ENCODE results near the gene WAC. TPM values are rescaled to one million over a fixed set of nuclear protein-coding genes. Genes with fewer than 3 reads are reported as not detected.
A peak's percentile ranks its signal among the peaks of the same experiment; 100 is the strongest.

Gene WAC
- polyA plus RNA-seq, 1 of the 3 experiments (the other 2 are of a cell fraction): 31.1 TPM

DNA sequence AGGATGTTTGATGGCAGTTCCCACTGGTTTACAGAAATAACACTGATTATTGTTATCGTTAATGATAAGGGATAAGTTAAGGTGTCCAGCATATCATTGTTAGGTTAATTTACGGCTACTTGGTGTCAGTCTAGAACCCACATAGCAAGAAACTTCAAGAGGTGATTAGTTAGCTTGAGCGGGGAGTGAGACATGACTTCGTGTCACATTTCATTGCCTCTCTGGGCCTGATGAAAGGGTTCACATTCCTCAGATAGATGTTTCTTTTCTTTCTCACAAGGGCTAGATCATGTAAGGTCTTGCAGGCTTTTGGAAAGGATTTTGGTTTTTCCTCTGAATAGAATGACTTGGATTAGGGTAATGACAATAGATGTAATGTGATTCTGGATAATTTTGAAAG lies 26.7 kb downstream of the WAC start:
- TF ChIP-seq, protein P1, sequence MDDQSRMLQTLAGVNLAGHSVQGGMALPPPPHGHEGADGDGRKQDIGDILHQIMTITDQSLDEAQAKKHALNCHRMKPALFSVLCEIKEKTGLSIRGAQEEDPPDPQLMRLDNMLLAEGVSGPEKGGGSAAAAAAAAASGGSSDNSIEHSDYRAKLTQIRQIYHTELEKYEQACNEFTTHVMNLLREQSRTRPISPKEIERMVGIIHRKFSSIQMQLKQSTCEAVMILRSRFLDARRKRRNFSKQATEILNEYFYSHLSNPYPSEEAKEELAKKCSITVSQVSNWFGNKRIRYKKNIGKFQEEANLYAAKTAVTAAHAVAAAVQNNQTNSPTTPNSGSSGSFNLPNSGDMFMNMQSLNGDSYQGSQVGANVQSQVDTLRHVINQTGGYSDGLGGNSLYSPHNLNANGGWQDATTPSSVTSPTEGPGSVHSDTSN (IDR thresholded peaks at IDR 0.05): peak; percentile 34; the same call in 1 of the 2 replicates
- TF ChIP-seq, protein P2, sequence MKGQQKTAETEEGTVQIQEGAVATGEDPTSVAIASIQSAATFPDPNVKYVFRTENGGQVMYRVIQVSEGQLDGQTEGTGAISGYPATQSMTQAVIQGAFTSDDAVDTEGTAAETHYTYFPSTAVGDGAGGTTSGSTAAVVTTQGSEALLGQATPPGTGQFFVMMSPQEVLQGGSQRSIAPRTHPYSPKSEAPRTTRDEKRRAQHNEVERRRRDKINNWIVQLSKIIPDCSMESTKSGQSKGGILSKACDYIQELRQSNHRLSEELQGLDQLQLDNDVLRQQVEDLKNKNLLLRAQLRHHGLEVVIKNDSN (IDR thresholded peaks at IDR 0.05; ENCODE audit: borderline replicate concordance, low read depth): no peak
- peaks cover 100% of the 10 kb centered on the region for H3K79me2 ChIP-seq (ENCODE audit: insufficient read depth)
- peaks cover 12% of the 10 kb centered on the region for H3F3A ChIP-seq (replicated peaks; ENCODE audit: insufficient read depth)
- H3K9me3 ChIP-seq: no peaks in the 10 kb centered on the region
- no peak overlapping the region for H3K9ac ChIP-seq
- H3K36me3 ChIP-seq (replicated peaks in 1 of 2; ENCODE audit: control insufficient read depth in 1 of 2, insufficient read depth in 2 of 2, low read length in 1 of 2): peaks cover 45 to 89% of the 10 kb centered on the region in 2 experiments
- POLR2A ChIA-PET: no interaction called here
- peaks cover 5% of the 10 kb centered on the region in 2 experiments; a peak in 2 of 4 replicates for H3K4me1 ChIP-seq (ENCODE audit: control insufficient read depth in 1 of 2, insufficient read depth in 2 of 2, low read depth in 1 of 2, low read length in 1 of 2)
- H3K4me3 ChIP-seq (ENCODE audit: low read depth in 2 of 2, low read length in 1 of 2): no peak overlapping the region
- no peak overlapping the region for H3K27ac ChIP-seq (ENCODE audit: low read depth in 2 of 2, low read length in 1 of 2)
- H3K9me2 ChIP-seq: no peaks in the 10 kb centered on the region
- WGBS (ENCODE audit: low lambda C conversion rate): 97% methylated on average over 4 of the region's 4 CpGs
- CTCF ChIA-PET: no interaction called here
- H3K27me3 ChIP-seq (ENCODE audit: insufficient read depth): no peaks in the 10 kb centered on the region
- H4K20me1 ChIP-seq (ENCODE audit: insufficient read depth): peaks cover 100% of the 10 kb centered on the region
- H3K4me2 ChIP-seq: no peak overlapping the region
- no peak overlapping the region for H2AFZ ChIP-seq (ENCODE audit: low read depth)
- no peak for DNase-seq

DNA sequence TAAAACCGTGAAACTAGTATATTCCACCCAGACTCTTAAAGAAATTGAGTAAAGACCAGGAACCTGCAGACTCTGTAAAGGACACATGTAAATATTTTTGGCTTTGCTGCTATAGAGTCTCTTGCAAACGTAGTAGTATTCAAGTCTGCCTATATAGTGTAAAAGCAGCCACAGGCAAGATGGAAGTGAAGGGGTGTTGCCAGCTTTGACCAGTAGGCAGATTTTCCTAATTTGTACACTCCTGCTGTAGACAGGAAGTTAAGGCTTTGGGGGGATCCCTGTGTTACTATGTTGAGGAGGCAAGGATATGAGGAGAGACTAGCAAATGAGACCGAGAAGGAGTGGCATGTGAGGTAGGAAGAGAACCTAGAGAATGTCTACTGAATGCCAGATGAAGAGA lies 27.7 kb downstream of the WAC start:
- no peak for DNase-seq
- Histone ChIP-seq H3K27ac (ENCODE audit: low read depth in 2 of 2, low read length in 1 of 2) (no peak overlapping the region; a peak in 1 of 4 replicates), H3K79me2 (ENCODE audit: insufficient read depth) (peaks cover 100% of the 10 kb centered on the region), H3K9me2 (no peaks in the 10 kb centered on the region), H3K27me3 (ENCODE audit: insufficient read depth) (no peaks in the 10 kb centered on the region), H3K4me2 (no peak overlapping the region), H3K4me1 (ENCODE audit: control insufficient read depth in 1 of 2, insufficient read depth in 2 of 2, low read depth in 1 of 2, low read length in 1 of 2) (peaks cover 0 to 10% of the 10 kb centered on the region in 2 experiments; a peak in 2 of 4 replicates), H3K9me3 (no peaks in the 10 kb centered on the region), H2AFZ (ENCODE audit: low read depth) (no peak overlapping the region), H3F3A (replicated peaks; ENCODE audit: insufficient read depth) (peaks cover 12% of the 10 kb centered on the region), H3K36me3 (replicated peaks in 1 of 2; ENCODE audit: control insufficient read depth in 1 of 2, insufficient read depth in 2 of 2, low read length in 1 of 2) (peaks cover 37 to 80% of the 10 kb centered on the region in 2 experiments), H3K4me3 (ENCODE audit: low read depth in 2 of 2, low read length in 1 of 2) (no peak overlapping the region), H4K20me1 (ENCODE audit: insufficient read depth) (peaks cover 100% of the 10 kb centered on the region), H3K9ac (no peak overlapping the region)
- 90% methylated on average over 3 of the region's 3 CpGs for WGBS (ENCODE audit: low lambda C conversion rate)
- POLR2A ChIA-PET: no interaction called here
- TF ChIP-seq TEAD4 (IDR thresholded peaks at IDR 0.05; ENCODE audit: borderline replicate concordance, insufficient read depth) (no peak), EZH2phosphoT487 (IDR thresholded peaks at IDR 0.05; ENCODE audit: borderline replicate concordance, low read depth) (no peak), NRF1 (IDR thresholded peaks at IDR 0.05; ENCODE audit: low read depth, low read length) (no peak), YY1 (IDR thresholded peaks at IDR 0.05; ENCODE audit: low read depth) (no peak), GABPA (IDR thresholded peaks at IDR 0.05; ENCODE audit: low read depth) (no peak), CHD2 (IDR thresholded peaks at IDR 0.05; ENCODE audit: low read length, partially characterized antibody) (no peak), NFIC (IDR thresholded peaks at IDR 0.05; ENCODE audit: borderline replicate concordance) (no peak), POLR2AphosphoS5 (IDR thresholded peaks at IDR 0.05; ENCODE audit: low read depth, low read length) (no peak), MXI1 (IDR thresholded peaks at IDR 0.05; ENCODE audit: low read depth, low read length) (no peak), SMC3 (IDR thresholded peaks at IDR 0.05; ENCODE audit: low read depth, low read length) (no peak), FOXJ3 (CRISPR knock-in tag; IDR thresholded peaks at IDR 0.05) (no peak)
- TF ChIP-seq, protein P1 (IDR thresholded peaks at IDR 0.05): no peak
- TF ChIP-seq, protein P3, sequence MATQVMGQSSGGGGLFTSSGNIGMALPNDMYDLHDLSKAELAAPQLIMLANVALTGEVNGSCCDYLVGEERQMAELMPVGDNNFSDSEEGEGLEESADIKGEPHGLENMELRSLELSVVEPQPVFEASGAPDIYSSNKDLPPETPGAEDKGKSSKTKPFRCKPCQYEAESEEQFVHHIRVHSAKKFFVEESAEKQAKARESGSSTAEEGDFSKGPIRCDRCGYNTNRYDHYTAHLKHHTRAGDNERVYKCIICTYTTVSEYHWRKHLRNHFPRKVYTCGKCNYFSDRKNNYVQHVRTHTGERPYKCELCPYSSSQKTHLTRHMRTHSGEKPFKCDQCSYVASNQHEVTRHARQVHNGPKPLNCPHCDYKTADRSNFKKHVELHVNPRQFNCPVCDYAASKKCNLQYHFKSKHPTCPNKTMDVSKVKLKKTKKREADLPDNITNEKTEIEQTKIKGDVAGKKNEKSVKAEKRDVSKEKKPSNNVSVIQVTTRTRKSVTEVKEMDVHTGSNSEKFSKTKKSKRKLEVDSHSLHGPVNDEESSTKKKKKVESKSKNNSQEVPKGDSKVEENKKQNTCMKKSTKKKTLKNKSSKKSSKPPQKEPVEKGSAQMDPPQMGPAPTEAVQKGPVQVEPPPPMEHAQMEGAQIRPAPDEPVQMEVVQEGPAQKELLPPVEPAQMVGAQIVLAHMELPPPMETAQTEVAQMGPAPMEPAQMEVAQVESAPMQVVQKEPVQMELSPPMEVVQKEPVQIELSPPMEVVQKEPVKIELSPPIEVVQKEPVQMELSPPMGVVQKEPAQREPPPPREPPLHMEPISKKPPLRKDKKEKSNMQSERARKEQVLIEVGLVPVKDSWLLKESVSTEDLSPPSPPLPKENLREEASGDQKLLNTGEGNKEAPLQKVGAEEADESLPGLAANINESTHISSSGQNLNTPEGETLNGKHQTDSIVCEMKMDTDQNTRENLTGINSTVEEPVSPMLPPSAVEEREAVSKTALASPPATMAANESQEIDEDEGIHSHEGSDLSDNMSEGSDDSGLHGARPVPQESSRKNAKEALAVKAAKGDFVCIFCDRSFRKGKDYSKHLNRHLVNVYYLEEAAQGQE (IDR thresholded peaks at IDR 0.05; ENCODE audit: low read depth, low read length): no peak
- CTCF ChIA-PET: interaction anchor here (0.9 kb wide), 1 partner anchor 20 kb away, joined by 3 read pairs; no protein-coding TSS in a partner anchor

Measured in SK-N-SH (cell line).